ENCODE results near the gene GAS5.

The GAS5 gene

DNA sequence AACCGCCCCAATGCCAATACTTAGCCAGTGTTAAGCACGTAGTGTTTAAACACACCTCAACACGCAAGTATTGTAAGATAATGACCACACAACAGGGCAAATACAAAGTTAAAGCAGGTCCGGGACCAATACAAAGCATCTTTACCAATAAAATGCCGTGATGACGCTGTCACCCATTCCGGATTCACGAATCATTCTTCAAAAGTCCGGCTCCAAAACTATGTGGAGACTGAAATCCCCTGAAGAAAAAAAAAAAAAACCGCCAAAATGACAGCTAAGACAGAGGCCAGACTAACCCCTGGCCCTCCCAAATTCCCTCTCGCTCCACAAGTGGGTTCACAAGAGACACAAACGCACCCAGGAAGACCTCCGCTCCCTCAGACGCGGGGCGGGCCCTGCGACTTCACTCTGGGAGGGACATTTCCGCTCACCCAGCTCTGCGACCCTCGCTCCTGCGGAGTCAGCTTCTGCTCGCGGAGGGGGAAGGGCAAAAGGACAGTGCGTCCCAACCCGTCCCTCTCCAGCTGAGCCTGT is 43.9 kb downstream of the GAS5 start:
- no peak for DNase-seq

DNA sequence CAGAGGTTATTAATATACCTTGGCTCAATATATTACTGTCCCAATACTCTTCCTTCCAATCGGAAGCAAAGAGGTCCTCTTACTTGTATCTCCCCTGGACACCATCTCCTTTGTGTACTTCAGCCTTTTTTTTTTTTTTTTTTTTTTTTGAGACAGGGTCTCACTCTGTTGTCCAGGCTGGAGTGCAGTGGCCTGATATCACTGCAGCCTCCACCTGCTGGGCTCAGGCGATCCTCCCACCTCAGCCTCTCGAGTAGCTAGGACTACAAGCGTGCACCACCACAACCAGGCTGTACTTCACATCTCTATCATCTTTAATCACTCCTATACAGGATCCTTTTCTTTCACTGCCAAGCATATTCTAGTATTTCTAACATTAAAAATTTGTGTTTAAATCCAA is 46.1 kb downstream of the GAS5 start:
- DNase-seq, result no peak

GRCh38 chr1:173818459-173818858 is 49.3 kb downstream of the GAS5 start:
- DNase-seq, result no peak
